GM19035 (cell line): ENCODE measurements around the gene HOXA6.

Experiments used
- ATAC-seq: cut with Tn5 transposase; IDR thresholded peaks from one replicate; pipeline ENCODE4 v1.9.1; 2021; ENCODE audit not compliant: unreplicated experiment

Gene HOXA6

DNA sequence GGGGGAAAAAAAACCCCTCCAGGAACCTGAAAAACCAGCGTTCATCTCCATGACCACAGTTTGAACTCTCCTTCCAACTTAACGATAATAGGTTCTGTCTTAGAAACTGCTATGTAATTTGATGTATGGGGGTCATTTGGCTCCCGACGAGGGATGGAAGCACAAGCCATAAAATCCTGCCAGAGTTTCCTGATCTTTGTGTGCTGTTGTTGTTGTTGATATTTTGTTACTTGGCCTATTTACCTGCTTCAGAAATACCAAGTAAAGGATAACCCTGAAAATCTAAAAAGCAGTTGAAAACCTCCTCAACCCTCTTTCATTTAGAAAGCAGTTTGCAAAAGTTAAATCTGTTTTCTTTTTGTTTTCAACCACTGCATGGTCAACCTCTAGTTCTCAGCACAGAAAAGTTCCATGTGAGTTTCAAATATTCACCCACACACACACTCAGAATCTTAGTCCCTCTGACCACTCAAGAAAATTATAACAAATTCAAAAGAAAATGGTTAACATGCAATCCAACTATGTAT is 35.8 kb downstream of the HOXA6 start:
- no peak for ATAC-seq

DNA sequence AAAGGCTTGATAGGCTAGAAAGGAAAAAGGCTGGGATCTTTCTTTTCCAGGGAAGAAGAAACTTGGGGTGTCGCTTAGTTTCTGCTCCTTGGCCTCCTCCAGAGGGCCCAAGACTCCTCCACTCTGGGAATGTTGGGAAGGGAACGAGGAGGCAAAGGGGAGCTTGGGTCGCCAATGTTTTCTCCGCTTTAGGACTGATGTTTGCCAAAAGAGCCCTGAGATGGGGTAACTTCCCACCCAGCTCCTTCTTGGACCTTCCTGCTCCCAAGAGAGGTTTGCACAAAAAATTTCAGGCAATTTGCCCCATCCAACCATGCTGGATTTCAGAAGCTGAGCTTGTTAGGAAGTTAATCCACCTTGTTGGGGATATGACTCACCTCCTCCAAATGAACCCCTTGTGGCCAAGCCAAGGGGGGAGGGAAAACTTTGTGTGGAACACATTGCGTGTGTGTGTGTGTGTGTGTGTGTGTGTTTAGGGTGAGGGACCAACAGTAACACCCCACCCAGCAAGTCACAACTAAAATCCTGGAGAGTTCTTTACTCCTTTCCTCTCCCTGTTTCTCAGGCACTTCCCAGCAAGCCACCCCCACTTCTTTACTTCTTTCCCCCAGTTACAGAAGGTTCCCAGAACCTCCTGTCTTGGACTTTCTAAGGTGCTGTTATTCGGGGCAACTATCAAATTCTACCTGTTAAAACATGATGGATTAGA is 36.4 kb downstream of the HOXA6 start:
- ATAC-seq, result no peak

DNA sequence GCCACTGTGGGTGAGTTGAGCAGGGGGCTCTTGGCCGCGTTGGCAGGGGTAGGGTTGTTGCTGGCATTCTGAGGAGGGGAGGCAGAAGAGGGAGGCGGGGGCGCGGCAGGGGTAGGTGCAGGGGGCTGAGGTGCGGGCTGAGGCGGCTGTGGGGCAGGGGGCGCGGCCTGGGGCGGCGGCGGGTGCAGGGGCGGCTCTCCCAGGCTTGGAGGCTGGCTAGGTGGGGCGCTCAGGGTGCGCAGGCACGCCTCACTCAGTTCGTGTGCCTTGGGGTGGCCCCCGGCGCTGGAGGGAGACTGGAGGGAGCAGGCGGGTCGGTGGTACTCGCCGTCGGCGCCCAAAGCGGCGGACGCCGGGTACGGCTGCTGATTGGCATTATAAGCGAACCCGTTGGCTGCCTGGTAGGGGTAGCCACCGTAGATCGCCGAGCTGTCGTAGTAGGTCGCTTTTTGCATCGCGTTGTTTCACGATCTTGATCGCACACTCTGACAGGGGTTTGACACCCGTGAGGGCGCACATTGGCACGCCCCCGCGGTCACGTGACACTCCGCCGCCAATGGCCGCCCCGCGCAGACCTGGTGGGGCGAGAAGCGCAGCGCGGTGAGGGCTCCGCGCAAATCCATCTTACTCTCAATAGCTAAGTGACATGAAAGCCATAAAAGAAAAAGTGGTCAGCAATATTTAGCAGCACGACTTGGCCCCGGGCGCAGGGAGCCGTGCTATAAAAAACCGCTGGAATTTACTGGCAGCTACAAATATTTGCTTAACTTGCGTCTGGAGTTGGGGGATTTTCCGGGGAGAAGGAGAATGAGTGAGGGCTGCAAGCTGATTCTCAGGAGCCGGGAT is 37.2 kb downstream of the HOXA6 start:
- no peak for ATAC-seq

DNA sequence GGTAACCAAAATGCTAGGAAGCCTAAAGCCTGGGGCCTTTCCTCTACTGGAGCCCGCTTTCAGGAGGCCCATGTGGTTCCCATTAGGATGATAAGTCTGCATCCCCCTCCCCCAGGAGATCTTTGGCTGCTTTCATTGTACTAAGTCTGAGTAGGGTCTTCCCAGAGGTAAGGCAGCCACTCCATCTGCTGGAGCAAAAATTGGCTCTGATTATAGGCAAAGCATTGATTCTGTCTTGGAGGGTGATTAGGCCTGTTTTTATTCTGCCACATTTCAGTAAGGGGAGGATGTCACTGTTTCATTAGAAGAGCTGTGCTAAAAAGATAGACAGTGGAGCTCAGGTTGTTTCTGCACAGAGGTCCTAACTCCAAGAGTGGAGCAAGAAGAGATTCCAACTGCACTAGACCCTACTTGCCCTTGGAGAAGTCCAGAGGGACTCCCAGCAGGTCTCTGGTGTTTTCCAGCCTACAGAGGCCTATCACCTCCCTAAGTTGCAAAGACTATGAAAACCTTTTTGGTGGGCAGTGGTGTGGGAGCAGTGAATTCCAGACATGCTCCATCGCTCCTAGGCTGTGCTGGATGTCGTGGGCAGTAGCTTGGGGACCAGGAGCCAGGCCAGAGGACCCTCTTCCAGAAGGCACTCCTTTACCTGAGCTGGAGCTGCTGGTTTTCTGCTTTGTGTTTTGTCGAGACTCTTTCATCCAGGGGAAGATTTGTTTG is 37.9 kb downstream of the HOXA6 start:
- ATAC-seq, result no peak

DNA sequence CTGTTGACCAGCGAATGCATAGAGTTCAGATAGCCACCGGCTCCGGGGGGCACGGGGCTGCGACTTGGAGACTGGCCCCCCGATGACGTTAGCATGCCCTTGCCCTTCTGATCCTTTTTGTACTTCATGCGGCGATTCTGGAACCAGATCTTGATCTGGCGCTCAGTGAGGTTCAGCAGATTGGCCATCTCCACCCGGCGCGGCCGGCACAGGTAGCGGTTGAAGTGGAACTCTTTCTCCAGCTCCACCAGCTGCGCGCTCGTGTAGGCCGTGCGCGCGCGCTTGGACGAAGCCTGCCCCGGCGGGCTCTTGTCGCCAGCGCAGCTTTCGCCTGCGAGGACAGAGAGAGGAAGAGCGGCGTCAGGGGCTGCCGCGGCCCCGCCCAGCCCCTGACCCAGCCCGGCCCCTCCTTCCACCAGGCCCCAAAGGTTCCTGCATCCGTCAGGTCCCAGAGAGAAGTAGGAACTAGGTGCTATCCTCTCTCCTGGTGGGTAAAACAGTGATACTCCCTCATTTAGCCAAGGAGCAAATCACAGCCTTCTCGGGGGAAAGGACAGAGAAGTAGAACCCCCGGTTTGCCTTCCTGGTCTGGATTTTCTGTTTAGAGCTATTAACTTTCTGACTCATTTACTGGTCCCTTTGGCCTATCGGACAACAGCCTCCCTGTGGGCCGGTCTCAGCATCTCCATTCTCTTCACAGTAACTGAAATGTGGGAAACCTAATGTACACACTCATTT is 39.0 kb downstream of the HOXA6 start:
- no peak for ATAC-seq

DNA sequence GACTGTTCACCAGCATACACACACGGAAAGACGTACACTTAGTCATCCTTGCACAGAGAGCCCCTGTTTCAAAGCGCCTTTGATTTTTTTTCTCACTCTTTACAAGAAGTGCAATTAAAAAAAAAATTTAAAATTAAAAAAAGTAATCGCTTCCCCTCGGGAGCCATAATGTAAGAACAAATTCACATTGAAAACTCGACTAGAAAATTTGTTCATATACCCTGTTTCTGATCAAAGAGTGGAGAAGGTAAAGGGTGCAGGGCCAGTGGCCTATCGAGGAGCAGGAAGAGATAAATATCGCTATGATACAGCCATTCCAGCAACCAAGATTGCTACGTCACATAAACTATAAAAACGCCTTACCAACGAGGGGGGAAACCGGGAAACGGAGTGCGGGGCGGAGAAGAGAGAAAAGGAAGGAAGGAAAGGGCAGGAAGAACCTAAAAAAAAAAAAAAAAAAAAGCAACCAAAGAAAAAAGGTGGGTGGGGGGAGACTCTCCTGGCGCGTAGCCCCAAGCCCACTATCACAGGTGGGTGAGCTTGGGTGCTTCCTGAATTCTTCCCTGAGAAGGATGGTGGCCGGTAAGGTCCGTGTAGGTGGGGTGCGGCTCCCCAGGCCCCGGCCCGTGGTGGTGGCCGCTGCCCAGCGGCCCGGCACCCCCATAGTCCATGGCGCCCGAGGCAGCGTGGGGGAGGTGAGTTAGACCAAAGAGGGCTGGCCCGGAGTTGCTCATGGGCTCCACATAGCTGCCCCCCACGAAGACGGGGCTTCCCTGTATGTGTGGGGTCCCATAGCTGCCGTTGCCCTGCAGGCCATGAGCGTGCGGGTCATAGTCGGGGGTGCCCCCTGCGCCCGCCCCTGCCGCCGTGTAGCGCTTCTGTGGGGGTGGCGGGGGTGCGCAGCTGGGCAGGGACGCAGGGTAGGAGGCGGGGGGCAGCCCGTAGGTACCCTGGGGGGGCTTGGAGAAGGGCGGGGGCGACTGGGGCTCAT is 39.9 kb downstream of the HOXA6 start:
- ATAC-seq, result no peak

DNA sequence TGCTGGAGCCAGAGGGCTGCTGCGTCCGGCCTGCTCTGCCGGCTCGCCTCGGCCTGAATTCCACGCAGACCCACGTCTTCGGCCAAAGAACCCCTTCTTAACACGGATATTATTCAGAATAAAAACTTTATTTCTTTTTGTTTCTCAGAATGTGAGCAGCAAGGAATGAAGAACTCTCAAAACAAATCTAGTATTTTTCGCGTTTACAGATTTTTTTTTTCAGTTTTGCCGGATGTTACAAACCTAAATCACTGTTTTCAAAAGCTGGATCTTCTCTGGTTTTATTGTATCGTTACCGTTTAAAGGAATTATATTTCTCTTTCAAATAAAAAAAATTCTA is 40.7 kb downstream of the HOXA6 start:
- ATAC-seq, result no peak

DNA sequence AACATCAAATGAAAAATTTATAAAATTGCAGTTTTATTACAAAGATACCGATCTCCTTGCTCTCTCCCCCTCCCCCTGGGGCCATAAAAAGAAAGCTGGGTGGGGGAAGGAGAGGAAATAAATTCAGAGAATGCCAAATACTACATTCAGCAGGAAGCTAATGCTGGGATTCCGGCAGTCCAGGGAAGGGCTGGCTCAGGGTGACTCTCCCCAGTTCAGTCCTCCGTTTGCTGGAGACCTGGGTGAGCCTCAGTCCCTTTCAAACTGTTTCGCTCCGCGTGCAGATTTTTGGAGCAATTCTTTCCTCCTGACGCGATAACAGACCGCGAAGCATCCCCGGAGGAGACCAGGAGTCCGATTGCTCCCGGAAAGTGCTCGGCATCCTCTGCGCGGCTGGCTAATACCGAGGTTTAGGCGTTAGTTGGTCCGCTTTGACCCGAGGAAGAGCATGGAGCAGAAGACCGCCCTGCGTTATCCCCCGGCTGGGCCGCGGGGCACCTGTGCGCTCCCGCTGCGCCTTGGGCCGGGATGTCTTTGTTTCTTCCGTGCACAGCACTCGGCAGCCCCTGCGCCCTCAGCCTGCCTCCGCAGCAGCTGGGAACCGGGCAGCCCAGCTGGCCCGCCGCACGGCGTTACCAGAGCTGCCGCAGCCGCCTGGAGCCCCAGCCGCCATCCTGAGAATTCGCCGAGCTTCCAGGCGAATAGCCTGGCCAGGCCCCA is 41.2 kb downstream of the HOXA6 start:
- ATAC-seq, result no peak

DNA sequence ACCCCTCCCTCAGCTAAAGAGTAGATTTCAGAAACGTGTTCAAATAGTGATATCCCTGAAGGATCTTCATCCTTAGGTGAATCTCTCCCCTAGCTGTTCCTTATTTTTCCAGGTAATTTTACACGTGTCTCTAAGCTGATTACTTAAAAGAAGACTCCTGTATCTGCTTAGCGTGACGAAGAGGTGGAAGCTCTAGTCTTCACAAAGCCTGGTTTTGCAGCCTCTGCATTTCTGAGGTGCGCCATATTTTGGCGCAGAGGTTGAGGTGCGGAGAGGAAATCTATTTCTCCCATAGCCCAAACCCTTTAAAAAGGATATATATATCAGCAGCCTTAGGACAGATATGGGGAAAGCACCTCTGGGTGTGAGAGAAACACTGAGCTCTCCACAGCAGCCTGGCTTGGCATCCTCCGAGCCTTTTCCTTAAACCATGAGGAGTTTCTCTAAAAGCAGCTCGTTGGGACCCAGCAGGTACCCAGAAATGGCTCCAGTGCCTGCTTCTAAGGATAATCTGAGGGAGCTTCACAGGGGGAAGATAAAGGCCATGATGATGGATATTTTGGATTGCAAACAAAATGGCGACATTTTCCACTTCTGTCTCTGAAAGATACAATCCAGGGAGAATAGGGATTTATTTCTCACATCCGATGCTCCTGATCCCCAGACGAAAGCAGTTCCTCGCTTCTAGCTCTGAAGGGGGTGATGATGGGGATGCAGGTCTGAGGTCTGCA is 42.1 kb downstream of the HOXA6 start:
- ATAC-seq, result no peak

DNA sequence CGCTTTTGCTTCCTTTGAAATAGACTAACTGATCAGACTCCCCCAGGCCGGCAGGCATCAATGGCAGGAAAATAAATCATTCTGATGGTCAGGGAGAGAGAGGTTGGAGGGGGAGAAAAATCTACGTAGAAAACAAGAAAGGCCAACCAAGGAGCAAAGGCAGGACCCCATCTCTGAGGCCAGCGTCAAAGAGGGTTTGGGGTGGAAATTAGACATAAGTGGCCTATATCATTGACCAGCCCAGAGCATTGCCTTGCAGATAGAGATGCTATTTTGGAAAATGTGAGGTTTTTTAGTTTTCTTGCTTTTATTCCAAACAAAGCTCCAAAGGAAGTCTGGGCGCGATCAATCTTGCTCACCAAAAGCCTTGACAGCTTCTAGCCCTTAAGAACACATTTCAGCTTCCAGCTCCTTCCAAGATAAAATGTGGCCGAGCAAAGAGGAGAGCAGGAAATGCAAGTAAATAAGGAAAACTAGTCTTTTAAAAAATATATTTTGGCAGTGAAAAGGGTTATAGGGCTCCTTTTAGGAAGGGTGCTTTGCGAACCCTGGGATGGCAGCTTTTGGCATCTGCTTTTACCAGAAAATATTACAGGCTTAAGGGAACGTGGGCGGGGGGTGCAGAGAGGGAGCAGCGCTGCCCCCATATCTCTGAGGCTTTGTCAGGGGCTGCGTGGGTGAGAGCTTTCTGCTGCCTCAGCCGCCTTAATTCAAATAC is 43.1 kb downstream of the HOXA6 start:
- ATAC-seq, result no peak

DNA sequence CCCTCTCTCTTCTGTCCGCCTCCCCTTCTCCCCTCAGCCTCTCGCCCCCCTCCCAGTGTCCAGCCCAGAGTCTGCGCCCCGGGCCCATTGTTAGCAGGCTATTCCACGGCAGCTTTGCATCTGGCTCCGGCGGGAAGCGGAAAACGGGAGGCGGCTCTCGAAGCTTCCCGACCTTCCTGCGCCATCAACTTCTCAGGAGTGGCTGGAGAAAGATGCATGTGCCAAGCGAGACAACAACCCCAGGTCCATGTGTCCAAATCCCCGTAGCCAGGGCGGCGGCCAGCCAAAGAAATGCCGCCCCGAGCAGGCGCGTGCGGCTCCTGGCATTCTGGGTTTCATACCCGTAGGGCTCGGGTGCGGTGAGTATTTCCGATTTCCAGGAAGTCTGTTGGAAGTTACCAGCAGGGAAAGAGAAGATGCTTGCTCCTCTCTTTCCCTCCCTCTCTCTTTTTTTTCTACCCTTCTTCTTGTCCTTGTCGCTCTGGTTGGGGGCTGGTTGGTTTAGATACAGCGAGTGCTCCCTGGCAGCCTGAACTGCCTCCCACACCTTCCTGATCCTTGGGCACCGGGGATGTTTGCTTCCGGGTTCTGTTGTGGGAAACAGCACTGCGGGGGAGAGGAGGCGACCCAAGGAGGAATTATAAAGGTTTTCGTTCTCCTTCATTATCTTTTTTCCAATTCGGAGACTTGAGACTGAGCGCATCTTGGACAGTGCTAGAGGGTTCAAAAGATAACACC is 43.9 kb downstream of the HOXA6 start:
- ATAC-seq, result no peak

DNA sequence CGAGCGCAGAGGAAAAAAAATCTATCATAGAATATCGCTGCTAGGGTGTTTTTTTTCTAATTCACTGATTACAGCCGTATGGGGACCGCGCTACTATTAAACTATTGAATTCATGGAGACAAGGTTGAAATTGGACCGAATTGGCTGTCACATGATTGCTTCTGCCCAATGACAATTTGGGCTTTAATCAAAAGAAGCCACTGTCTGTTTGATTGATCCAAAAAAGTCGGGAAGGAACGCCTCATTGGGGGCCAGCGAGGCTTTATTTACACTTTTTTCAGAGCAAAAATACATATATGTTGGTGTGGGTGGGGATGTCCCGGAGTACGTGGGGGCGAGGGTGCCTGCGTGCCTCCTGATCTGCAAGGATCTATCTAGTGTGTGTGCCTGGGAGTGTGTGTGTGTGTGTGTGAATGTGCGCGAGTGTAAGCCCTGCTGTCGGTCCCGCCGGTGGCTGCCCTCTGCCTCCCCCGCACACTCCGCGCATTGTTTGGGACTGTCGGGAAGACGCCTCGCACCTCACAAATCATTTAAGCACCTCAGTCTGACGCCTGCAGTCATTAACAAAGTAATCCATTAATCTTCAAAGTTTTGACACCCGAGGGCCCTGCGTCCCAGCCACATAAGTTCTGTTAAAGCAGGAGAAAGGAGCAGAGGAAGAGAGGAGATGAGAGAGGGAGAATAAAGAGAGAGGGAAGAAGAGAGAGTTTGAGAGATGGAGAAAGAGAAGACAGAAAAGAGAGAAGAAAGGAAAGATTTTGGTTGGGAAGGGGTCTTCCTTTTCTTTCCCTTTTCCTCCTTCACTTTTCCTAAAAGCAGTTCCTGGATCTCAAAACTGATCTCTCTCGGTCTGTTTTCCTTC is 44.8 kb downstream of the HOXA6 start, which contains the start of gene HOXA2:
HOXA2 (minus strand) TSS at position 103 of the 862 bp plus-strand sequence. CDS start 183 bp downstream, outside the sequence.
- ATAC-seq, result no peak

DNA sequence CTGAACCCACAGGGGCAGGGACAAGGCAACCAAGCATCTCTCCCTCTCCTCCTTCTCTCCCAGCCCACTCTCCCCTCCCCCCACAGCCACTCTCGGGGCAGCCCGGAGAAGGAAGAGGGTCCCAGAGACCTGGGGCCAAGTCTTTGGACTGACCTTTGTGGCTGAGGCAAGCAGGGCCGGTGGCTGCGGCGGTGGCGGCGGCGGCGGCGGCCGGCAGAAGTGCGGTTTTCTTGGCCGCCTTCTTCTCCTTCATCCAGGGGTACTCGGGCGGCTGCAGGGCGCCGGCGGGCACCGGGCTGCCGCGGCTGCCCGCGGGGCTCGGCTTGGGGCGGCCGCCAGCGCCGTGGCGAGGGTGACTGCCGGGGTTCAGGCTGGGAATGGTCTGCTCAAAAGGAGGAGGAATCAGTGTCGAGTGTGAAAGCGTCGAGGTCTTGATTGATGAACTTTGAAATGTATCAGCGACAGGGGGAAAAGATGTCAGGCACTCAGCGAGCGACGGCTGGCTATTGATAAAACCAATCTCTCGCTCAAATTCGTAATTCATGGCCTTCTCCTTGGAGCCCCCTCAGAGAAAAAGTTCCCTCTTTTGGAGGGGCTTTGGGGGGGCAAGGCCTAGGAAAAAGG is 45.5 kb downstream of the HOXA6 start:
- no peak for ATAC-seq

DNA sequence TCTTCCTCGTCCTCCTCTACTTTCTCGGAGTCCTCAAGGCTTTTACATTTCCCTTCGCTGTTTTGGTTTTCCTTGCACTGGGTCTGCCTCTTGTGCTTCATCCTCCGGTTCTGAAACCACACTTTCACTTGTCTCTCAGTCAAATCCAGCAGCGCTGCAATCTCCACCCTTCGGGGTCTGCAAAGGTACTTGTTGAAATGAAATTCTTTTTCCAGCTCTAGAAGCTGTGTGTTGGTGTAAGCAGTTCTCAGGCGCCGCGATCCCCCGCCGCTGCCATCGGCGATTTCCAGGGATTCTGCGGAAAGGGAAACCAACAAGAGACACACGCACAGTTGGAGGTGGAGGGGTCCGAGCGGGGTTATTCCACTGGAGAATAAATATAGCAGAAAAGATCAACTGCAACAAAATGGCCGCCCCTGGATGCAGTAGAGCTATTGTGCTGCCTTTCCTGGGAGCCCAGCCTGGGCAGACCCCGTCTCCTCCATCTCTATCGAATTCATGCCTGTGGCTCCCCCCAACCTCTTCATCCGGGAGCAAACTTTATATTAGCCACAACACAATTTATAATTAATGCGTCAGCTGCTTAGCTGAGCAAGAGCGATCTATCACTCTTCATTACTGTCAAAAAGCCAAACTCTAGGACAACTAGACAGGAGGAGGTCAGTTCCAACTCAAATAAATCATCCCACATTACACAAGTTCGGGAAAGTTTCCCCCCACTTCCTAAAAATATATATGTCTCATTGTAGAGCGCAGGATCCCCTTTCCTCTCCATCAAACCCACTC is 46.2 kb downstream of the HOXA6 start:
- ATAC-seq, result no peak

DNA sequence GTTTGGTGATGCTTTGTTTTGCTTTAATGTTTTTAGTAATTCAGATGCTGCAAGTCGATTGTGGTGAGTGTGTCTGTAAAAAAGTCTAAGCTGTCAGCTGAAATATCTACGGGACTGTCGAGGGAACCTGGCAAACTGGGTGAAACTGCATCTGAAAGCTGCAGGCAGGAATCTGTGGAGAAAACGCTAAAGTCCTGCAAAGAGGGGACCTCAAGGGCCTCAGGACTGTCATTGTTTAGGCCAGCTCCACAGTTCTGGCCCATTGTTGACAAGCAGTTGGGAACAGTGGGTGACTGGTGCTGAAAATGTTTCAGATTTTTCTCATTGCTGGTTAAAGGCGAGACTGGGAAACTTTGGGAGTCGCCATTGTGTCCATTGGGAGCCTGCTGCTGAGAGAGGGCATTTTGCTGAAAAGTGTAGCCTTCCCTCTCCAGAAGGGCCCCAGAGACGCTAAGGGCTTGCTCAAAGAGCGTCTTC is 46.8 kb downstream of the HOXA6 start:
- no peak for ATAC-seq
